HCT116 (cell line): ENCODE results near the gene FBXL19. TPM values are rescaled to one million over a fixed set of nuclear protein-coding genes. Genes with fewer than 3 reads are reported as not detected.

Source experiments
- ATAC-seq: fragments of 200-7000 bp; cut with Tn5 transposase; 2 replicates; pipeline ENCODE4 v1.9.1; 2020; ENCODE audit warnings: mild to moderate bottlenecking, moderate library complexity
- BruUV-seq: library from RNA; stranded (reverse); fragments of 400-500 nt; replicated peaks from 2 replicates; lab custom pipeline; 2021; lab: Mats Ljungman, UMichigan
- CTCF ChIA-PET: fragments of 300-600 bp; sonication (Branson Sonifier 250); formaldehyde crosslinking; loops from one replicate; lab custom pipeline; 2021; ENCODE audit warnings: antibody characterized with exemption; lab: Charles Lee
- POLR2A ChIA-PET: fragments of 300-600, 350-600 bp; sonication (Branson Sonifier 250); formaldehyde crosslinking; loops from one replicate; lab custom pipeline; 2021; ENCODE audit warnings: antibody characterized with exemption; lab: Charles Lee
- RAD21 ChIA-PET, 2 experiments: fragments of 300-600 bp; sonication (Branson Sonifier 250); formaldehyde crosslinking; loops; one replicate each; lab custom pipeline; 2023; ENCODE audit warnings: low total read pairs in 2 of 2; ENCODE audit not compliant: uncharacterized antibody in 2 of 2, unreplicated experiment in 2 of 2, low non-redundant PET in 1 of 2; lab: Charles Lee
- DNase-seq: peaks from one replicate; pipeline ENCODE4 v3.0.0-alpha.2; 2010; ENCODE audit warnings: low read depth, low spot score
- H2AFZ ChIP-seq: fragments of 200-600 bp; shearing (Covaris generic), sonication (generic); 2 replicates; pipeline ENCODE4 v1.6.1; 2017; ENCODE audit warnings: low read depth, mixed run types, mixed read lengths, antibody characterized with exemption, low read length; ENCODE audit not compliant: poor library complexity, severe bottlenecking
- H3K27ac ChIP-seq: 2 replicates; pipeline ENCODE4 v1.5.1; 2012; ENCODE audit warnings: low read depth, low read length
- H3K27me3 ChIP-seq: fragments of 200-600 bp; sonication (generic); 2 replicates; pipeline ENCODE4 v1.6.1; 2016; ENCODE audit warnings: mixed run types, low read length, mixed read lengths; ENCODE audit not compliant: insufficient read depth
- H3K36me3 ChIP-seq, 2 experiments: fragments of 200-500 bp in 1 of 2; fragments of 200-600 bp in 1 of 2; sonication (Bioruptor generic) in 1 of 2; sonication (generic) in 1 of 2; 2 replicates each; pipeline versions ENCODE4 v1.5.1 to v1.6.1; 2014 to 2016; ENCODE audit warnings: low read length in 2 of 2, inconsistent platforms in 1 of 2, mixed read lengths in 1 of 2, mixed run types in 1 of 2; ENCODE audit not compliant: insufficient read depth in 2 of 2, control insufficient read depth in 1 of 2
- H3K4me1 ChIP-seq, 2 experiments: fragments of 200-600 bp in 1 of 2; sonication (generic) in 1 of 2; 2 replicates each; pipeline versions ENCODE4 v1.5.1 to v1.6.1; 2012 to 2017; ENCODE audit warnings: low read length in 2 of 2, inconsistent platforms in 1 of 2, mild to moderate bottlenecking in 1 of 2, mixed read lengths in 1 of 2, mixed run types in 1 of 2, moderate library complexity in 1 of 2; ENCODE audit not compliant: insufficient read depth in 2 of 2, control insufficient read depth in 1 of 2
- H3K4me2 ChIP-seq: fragments of 200-600 bp; sonication (generic); 2 replicates; pipeline ENCODE4 v1.6.1; 2017; ENCODE audit warnings: mixed run types, low read length, mixed read lengths
- H3K4me3 ChIP-seq, 2 experiments: fragments of 200-600 bp in 1 of 2; sonication (generic) in 1 of 2; replicated peaks in 1 of 2; 2 replicates each; pipeline ENCODE4 v1.5.1; 2011 to 2016; ENCODE audit warnings: low read length in 2 of 2, control low read depth in 1 of 2, low read depth in 1 of 2, mild to moderate bottlenecking in 1 of 2, mixed read lengths in 1 of 2, mixed run types in 1 of 2
- H3K79me2 ChIP-seq: fragments of 200-600 bp; sonication (generic); 2 replicates; pipeline ENCODE4 v1.6.1; 2017; ENCODE audit warnings: mild to moderate bottlenecking, mixed run types, low read length, moderate library complexity, mixed read lengths; ENCODE audit not compliant: insufficient read depth
- H3K9ac ChIP-seq: fragments of 200-600 bp; sonication (generic); 2 replicates; pipeline ENCODE4 v1.6.1; 2016; ENCODE audit warnings: low read length, mixed read lengths
- H3K9me2 ChIP-seq: fragments of 200-600 bp; sonication (generic), shearing (Covaris generic); 2 replicates; pipeline ENCODE4 v1.6.1; 2017; ENCODE audit warnings: mixed run types, mild to moderate bottlenecking, moderate library complexity; ENCODE audit not compliant: insufficient read depth
- H3K9me3 ChIP-seq, 2 experiments: fragments of 200-500 bp in 1 of 2; fragments of 200-600 bp in 1 of 2; sonication (Bioruptor generic) in 1 of 2; sonication (generic) in 1 of 2; 2 replicates each; pipeline ENCODE4 v1.6.1; 2014 to 2017; ENCODE audit warnings: low read length in 2 of 2, mixed read lengths in 2 of 2, inconsistent platforms in 1 of 2, low read depth in 1 of 2, mild to moderate bottlenecking in 1 of 2, mixed run types in 1 of 2, moderate library complexity in 1 of 2; ENCODE audit not compliant: control insufficient read depth in 1 of 2, insufficient read depth in 1 of 2
- H4K20me1 ChIP-seq: fragments of 200-600 bp; sonication (generic), shearing (Covaris generic); 2 replicates; pipeline ENCODE4 v1.6.1; 2017; ENCODE audit warnings: mixed run types, mild to moderate bottlenecking, moderate library complexity; ENCODE audit not compliant: insufficient read depth
- CBX3 ChIP-seq: IDR thresholded peaks from 2 replicates; pipeline ENCODE4 v1.6.1; 2012; ENCODE audit warnings: low read depth
- CEBPB ChIP-seq: IDR thresholded peaks from 2 replicates; pipeline ENCODE4 v1.6.1; 2012; ENCODE audit warnings: low read depth
- EGR1 ChIP-seq: IDR thresholded peaks from 2 replicates; pipeline ENCODE4 v1.6.1; 2012; ENCODE audit warnings: low read depth
- ELF1 ChIP-seq: IDR thresholded peaks from 2 replicates; pipeline ENCODE4 v1.6.1; 2012; ENCODE audit warnings: low read depth, borderline replicate concordance
- EZH2 ChIP-seq: fragments of 200-600 bp; sonication (generic); IDR thresholded peaks from 2 replicates; pipeline ENCODE4 v1.6.1; 2017; ENCODE audit warnings: antibody characterized with exemption, mixed run types
- EZH2phosphoT487 ChIP-seq: fragments of 200-600 bp; IDR thresholded peaks from 2 replicates; pipeline ENCODE4 v1.6.1; 2018; ENCODE audit warnings: antibody characterized with exemption, borderline replicate concordance
- MAX ChIP-seq: IDR thresholded peaks from 2 replicates; pipeline ENCODE4 v1.6.1; 2012
- POLR2A ChIP-seq: IDR thresholded peaks from 2 replicates; pipeline ENCODE4 v1.7.0; 2011; ENCODE audit warnings: borderline replicate concordance; ENCODE audit not compliant: insufficient read depth, insufficient read length; ENCODE audit errors: extremely low read depth
- POLR2AphosphoS5 ChIP-seq: IDR thresholded peaks from 2 replicates; pipeline ENCODE4 v1.6.1; 2011; ENCODE audit warnings: mild to moderate bottlenecking, low read depth, low read length, moderate library complexity
- RAD21 ChIP-seq: IDR thresholded peaks from 2 replicates; pipeline ENCODE4 v1.6.1; 2012; ENCODE audit warnings: low read depth, mild to moderate bottlenecking
- SIN3A ChIP-seq: IDR thresholded peaks from 2 replicates; pipeline ENCODE4 v1.6.1; 2012; ENCODE audit warnings: low read depth
- SRF ChIP-seq: IDR thresholded peaks from 2 replicates; pipeline ENCODE4 v1.6.1; 2012; ENCODE audit warnings: low read depth
- TCF7L2 ChIP-seq: IDR thresholded peaks from 2 replicates; pipeline ENCODE4 v1.7.0; 2011; ENCODE audit warnings: borderline replicate concordance, inconsistent platforms; ENCODE audit not compliant: insufficient read depth, insufficient read length; ENCODE audit errors: extremely low read depth
- YY1 ChIP-seq: IDR thresholded peaks from 2 replicates; pipeline ENCODE4 v1.6.1; 2011; ENCODE audit warnings: low read length, low read depth, moderate library complexity, mild to moderate bottlenecking; ENCODE audit not compliant: insufficient replicate concordance; ENCODE audit errors: extremely low read depth
- ZNF274 ChIP-seq: fragments of 200-500 bp; sonication (Bioruptor generic); IDR thresholded peaks from 2 replicates; pipeline ENCODE4 v1.6.1; 2014; ENCODE audit warnings: mild to moderate bottlenecking, low read depth, low read length, inconsistent platforms
- intact Hi-C: fragments of 100-400 bp; cut with micrococcal nuclease; formaldehyde crosslinking; loops from 2 replicates; pipeline ENCODE4 v1.10.0; 2022
- total RNA-seq: library from RNA; stranded (reverse); gene quantifications from one replicate; pipeline ENCODE4 v1.2.1, GENCODE V29; 2021; ENCODE audit not compliant: unreplicated experiment
- TF ChIP-seq, protein P1 (sequence below), 3 experiments: fragments of 200-600 bp in 1 of 3; sonication (generic) in 1 of 3; IDR thresholded peaks in 2 of 3; conservative IDR thresholded peaks in 1 of 3; 2 replicates each; pipeline ENCODE4 v1.5.1; 2012 to 2017; ENCODE audit warnings: low read depth in 2 of 3, low read length in 2 of 3, antibody characterized with exemption in 1 of 3, borderline replicate concordance in 1 of 3, control low read depth in 1 of 3, mild to moderate bottlenecking in 1 of 3, mixed read lengths in 1 of 3, mixed run types in 1 of 3, moderate library complexity in 1 of 3; ENCODE audit not compliant: insufficient read depth in 1 of 3

Gene FBXL19
- total RNA-seq, 1 experiment from 2014 or later, result 45.2 TPM

DNA sequence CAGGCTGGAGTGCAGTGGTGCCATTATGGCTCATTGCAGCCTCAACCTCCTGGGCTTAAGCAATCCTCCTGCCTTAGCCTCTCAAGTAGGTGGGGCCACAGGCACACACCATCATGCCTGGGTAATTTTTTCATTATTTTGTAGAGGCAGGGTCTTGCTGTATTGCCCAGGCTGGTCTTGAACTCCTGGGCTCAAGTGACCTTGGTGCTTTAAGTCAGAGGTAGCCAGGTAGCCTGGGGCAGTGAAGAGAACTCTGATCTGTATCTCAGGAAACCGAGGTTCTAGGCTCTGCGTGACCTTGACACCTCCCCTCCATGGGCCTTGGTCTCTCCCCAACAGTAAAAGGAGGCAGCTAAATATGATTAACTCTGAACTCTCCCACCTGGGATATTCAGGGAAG lies 23.6 kb upstream of the FBXL19 start:
- Histone ChIP-seq H3K9me3 (no peaks in the 10 kb centered on the region), H3K79me2 (no peaks in the 10 kb centered on the region), H3K36me3 (no peaks in the 10 kb centered on the region), H3K27me3 (no peaks in the 10 kb centered on the region), H3K9me2 (no peaks in the 10 kb centered on the region), H4K20me1 (no peaks in the 10 kb centered on the region), H3K9ac (no peak overlapping the region), H2AFZ (no peak overlapping the region), H3K4me2 (no peak overlapping the region), H3K27ac (no peak overlapping the region), H3K4me1 (peaks cover 28 to 61% of the 10 kb centered on the region in 2 experiments), H3K4me3 (no peak overlapping the region)
- ChIA-PET RAD21 (no interaction called here), CTCF (no interaction called here), POLR2A (no interaction called here)
- DNase-seq, result no peak
- no TSS peak for BruUV-seq
- intact Hi-C loops, result loop anchor here (5.0 kb wide), 1 partner anchor 57 kb away; no protein-coding TSS in a partner anchor
- ATAC-seq, result no peak
- TF ChIP-seq TCF7L2 (no peak), EZH2phosphoT487 (no peak), ZNF274 (no peak), POLR2A (no peak), SRF (no peak), EZH2 (no peak), CEBPB (no peak), SIN3A (no peak), MAX (no peak), YY1 (no peak), RAD21 (no peak), ELF1 (no peak), EGR1 (no peak), POLR2AphosphoS5 (no peak), CBX3 (no peak)
- TF ChIP-seq, protein P1, sequence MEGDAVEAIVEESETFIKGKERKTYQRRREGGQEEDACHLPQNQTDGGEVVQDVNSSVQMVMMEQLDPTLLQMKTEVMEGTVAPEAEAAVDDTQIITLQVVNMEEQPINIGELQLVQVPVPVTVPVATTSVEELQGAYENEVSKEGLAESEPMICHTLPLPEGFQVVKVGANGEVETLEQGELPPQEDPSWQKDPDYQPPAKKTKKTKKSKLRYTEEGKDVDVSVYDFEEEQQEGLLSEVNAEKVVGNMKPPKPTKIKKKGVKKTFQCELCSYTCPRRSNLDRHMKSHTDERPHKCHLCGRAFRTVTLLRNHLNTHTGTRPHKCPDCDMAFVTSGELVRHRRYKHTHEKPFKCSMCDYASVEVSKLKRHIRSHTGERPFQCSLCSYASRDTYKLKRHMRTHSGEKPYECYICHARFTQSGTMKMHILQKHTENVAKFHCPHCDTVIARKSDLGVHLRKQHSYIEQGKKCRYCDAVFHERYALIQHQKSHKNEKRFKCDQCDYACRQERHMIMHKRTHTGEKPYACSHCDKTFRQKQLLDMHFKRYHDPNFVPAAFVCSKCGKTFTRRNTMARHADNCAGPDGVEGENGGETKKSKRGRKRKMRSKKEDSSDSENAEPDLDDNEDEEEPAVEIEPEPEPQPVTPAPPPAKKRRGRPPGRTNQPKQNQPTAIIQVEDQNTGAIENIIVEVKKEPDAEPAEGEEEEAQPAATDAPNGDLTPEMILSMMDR (IDR thresholded peaks at IDR 0.05 in 2 of 3, conservative IDR thresholded peaks at IDR 0.05 in 1 of 3; ENCODE audit: borderline replicate concordance in 1 of 3, insufficient read depth in 1 of 3, low read depth in 2 of 3, low read length in 2 of 3), result no peak
